Body of pancreas (tissue), 4 donors: ENCODE data around the gene C21orf58. TPM values are rescaled to one million over a fixed set of nuclear protein-coding genes. Genes with fewer than 3 reads are reported as not detected.

Experiments
- ATAC-seq: fragments of 150-250 bp; one replicate; pipeline ENCODE4 v1.9.1; 2016
- DNase-seq, 4 donors: peaks; one replicate each; pipeline ENCODE4 v3.0.0-alpha.2; 2019
- H3K27ac ChIP-seq, 4 donors: fragments of 200-600 bp; sonication (generic); 1 replicate in 3 of 4; 2 replicates in 1 of 4; pipeline versions ENCODE4 v1.5.1 to v1.6.1; 2016 to 2019; ENCODE audit warnings: mild to moderate bottlenecking in 1 of 4, mixed read lengths in 1 of 4, moderate library complexity in 1 of 4
- H3K27me3 ChIP-seq, 2 donors: fragments of 200-600 bp; sonication (generic); one replicate each; pipeline ENCODE4 v1.6.0; 2016; ENCODE audit warnings: mild to moderate bottlenecking in 1 of 2
- H3K36me3 ChIP-seq, 2 donors: fragments of 200-600 bp; sonication (generic); replicated peaks in 1 of 2; 2 replicates each; pipeline ENCODE4 v1.5.1; 2016; ENCODE audit warnings: low read depth in 2 of 2; ENCODE audit not compliant: insufficient read depth in 1 of 2
- H3K4me1 ChIP-seq: fragments of 200-600 bp; sonication (generic); one replicate; pipeline ENCODE4 v1.6.0; 2016
- H3K4me3 ChIP-seq, 2 donors: fragments of 200-600 bp; sonication (generic); 1 replicate in 1 of 2; 2 replicates in 1 of 2; pipeline ENCODE4 v1.5.1; 2016 to 2019
- H3K9me3 ChIP-seq, 3 donors: fragments of 200-600 bp; sonication (generic); 1 replicate in 2 of 3; 2 replicates in 1 of 3; pipeline ENCODE4 v1.5.1; 2016
- CTCF ChIP-seq, 7 experiments: fragments of 450-650 bp in 4 of 7; fragments of 200-600 bp in 3 of 7; sonication (generic) in 3 of 7; IDR thresholded peaks; one replicate each; pipeline ENCODE4 v1.5.1; 2016 to 2019; ENCODE audit warnings: antibody characterized with exemption in 7 of 7
- POLR2A ChIP-seq, 3 donors: fragments of 450-650 bp; IDR thresholded peaks; one replicate each; pipeline ENCODE4 v1.6.1; 2016; ENCODE audit warnings: antibody characterized with exemption in 3 of 3, mild to moderate bottlenecking in 2 of 3
- WGBS, 2 donors: methylation state at CpG; one replicate each; pipeline ENCODE4 v1.1.5; 2017; 5-methylcytosine and 5-hydroxymethylcytosine counted together
- intact Hi-C: fragments of 100-400 bp; cut with DNase I; formaldehyde crosslinking; loops from one replicate; pipeline ENCODE4 v1.15.1; 2023
- total RNA-seq, 2 donors: library from RNA; depleted of rRNA; stranded (reverse); fragments of >200 nt; gene quantifications; one replicate each; pipeline ENCODE4 v1.1.0, GENCODE V29; 2016

The C21orf58 gene
- total RNA-seq, 2 donors from 2014 or later: 1.6 TPM

DNA sequence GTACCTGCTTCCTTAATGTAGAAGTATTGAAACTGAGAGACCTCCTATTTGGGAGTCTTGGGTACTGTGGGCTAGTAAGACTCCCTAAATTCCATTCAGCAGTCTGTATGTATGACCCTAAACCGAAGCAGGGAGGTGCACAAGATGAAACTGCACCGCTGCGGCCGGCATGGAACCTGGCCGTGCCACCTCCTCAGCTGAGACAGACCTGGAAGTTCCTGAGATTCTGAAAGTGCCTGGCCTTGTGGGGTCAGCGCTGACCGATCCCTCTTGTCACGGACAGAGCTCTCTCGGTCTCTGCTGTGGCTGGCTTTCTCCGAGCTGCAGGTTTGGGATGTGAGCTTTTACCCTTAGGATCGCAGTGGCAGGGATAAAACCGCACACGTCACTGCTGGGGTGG is 27.3 kb upstream of the C21orf58 start:
- Histone ChIP-seq H3K36me3 (peaks cover 0 to 31% of the 10 kb centered on the region in 2 donors), H3K9me3 (no peaks in the 10 kb centered on the region), H3K4me3 (no peak overlapping the region), H3K27me3 (no peaks in the 10 kb centered on the region), H3K4me1 (no peaks in the 10 kb centered on the region), H3K27ac (no peak overlapping the region)
- DNase-seq: no peak
- TF ChIP-seq CTCF (IDR thresholded peaks at IDR 0.05) (no peak), POLR2A (IDR thresholded peaks at IDR 0.05) (no peak)
- intact Hi-C loops: no loop called here
- ATAC-seq: no peak
- WGBS, 2 donors: 90 to 97% methylated on average over 12 to 13 of the region's 13 CpGs

- ATAC-seq: no peak
- Histone ChIP-seq H3K36me3 (peaks cover 0 to 34% of the 10 kb centered on the region in 2 donors), H3K27me3 (no peaks in the 10 kb centered on the region), H3K9me3 (no peaks in the 10 kb centered on the region), H3K27ac (no peak overlapping the region), H3K4me3 (no peak overlapping the region), H3K4me1 (no peaks in the 10 kb centered on the region)
- 89 to 91% methylated on average over 8 of the region's 8 CpGs for WGBS, 2 donors
- TF ChIP-seq POLR2A (IDR thresholded peaks at IDR 0.05) (no peak), CTCF (IDR thresholded peaks at IDR 0.05) (no peak)
- intact Hi-C loops: no loop called here
- DNase-seq: no peak
Measured at GRCh38 chr21:46350571-46350970, 26.9 kb upstream of the C21orf58 start.

DNA sequence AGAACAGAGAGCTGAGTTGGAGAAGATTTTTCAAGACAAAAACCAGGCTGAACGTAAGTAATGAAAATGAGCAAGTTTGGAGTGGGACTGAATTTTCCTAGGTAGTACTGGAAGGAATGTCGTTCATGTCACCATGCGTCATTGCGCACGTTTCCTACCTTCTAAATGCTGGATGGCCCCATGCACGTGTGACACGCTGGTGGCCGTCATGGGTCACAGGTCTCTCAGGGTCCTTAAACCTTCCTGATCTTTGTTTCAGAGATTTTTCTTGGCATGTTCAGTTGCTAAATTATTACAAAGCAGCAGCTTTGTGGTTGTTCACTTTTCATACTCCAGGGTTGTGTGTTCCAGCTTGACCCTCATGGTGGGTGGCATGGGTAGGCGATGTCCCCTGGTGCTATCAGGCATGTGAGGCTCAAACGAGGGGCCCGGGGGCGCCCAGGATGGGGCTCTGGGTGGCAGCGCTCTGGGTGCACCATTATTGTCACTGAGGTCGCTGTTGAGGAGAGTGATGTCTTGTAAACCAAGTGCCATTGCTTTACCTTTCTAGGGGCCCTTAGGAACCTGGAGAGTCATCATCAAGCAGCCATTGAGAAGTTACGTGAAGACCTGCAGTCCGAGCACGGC is 25.6 kb upstream of the C21orf58 start:
- Histone ChIP-seq H3K36me3 (peaks cover 0 to 29% of the 10 kb centered on the region in 2 donors), H3K27me3 (no peaks in the 10 kb centered on the region), H3K27ac (no peak overlapping the region), H3K4me3 (no peak overlapping the region), H3K9me3 (no peaks in the 10 kb centered on the region), H3K4me1 (no peaks in the 10 kb centered on the region)
- WGBS, 2 donors: 94 to 95% methylated on average over 17 of the region's 17 CpGs
- DNase-seq (no peak), ATAC-seq (no peak)
- intact Hi-C loops: no loop called here
- TF ChIP-seq POLR2A (IDR thresholded peaks at IDR 0.05): no peak
- no peak for TF ChIP-seq CTCF (IDR thresholded peaks at IDR 0.05)

DNA sequence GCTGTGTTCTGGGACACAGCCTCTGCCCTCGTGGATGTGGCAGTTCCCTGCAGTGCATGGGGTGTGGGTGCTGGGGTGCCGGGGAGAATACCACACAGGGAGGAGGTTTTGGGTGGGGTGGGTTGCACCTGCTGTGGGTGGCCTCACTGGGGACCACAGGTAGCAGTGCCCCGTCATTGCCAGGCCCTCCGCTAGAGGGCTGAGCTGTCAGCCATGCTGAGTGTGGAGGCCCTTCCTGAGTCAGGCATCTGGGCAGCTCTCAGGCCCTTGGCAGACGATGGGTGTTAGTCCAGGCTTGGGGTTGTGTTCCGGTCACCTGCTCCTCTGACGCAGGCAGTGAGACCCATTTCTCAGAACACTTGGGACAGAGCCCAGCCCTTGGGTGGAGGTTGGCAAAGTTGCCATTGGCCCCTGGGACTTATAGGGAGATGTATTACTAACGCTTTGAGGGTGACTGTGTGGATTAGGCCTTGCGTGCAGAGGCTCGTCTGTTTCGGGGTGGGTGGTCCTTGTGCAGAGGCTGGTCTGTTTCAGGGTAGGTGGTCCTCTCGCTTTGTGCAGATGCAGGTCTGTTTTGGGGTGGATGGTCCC is 24.2 kb upstream of the C21orf58 start:
- 79 to 90% methylated on average over 4 to 11 of the region's 12 CpGs for WGBS, 2 donors
- Histone ChIP-seq H3K27me3 (no peaks in the 10 kb centered on the region), H3K4me1 (no peaks in the 10 kb centered on the region), H3K4me3 (no peak overlapping the region), H3K36me3 (peaks cover 0 to 20% of the 10 kb centered on the region in 2 donors), H3K9me3 (no peaks in the 10 kb centered on the region), H3K27ac (no peak overlapping the region)
- peak in 2 of 4 donors; percentile 24 to 81 for DNase-seq
- ATAC-seq: no peak
- intact Hi-C loops: no loop called here
- no peak for TF ChIP-seq POLR2A (IDR thresholded peaks at IDR 0.05)
- TF ChIP-seq CTCF (IDR thresholded peaks at IDR 0.05): peak in 2 of 7 experiments; percentile 9 to 41

DNA sequence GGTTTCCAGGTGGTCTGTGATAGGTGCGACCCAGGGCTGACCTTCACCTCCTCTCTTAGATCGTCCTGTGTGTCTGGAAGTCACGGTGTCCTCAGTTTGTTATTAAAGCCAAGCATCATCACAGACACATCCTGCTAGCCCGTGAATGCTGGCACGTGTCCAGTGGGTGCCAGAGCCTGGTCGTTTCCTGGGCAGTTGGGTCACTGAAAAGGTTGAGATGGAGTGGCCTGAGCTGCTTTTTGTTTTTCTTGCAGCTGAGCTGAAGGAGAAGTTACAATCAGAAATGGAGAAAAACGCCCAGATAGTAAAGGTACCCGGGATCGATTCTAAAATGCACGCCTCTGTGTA is 23.5 kb upstream of the C21orf58 start:
- H3K36me3 ChIP-seq: peaks cover 0 to 19% of the 10 kb centered on the region in 2 donors
- H3K27me3 ChIP-seq: no peaks in the 10 kb centered on the region
- TF ChIP-seq CTCF (IDR thresholded peaks at IDR 0.05) (no peak), POLR2A (IDR thresholded peaks at IDR 0.05) (no peak)
- no peak for DNase-seq
- no peak for ATAC-seq
- intact Hi-C loops: no loop called here
- no peaks in the 10 kb centered on the region for H3K9me3 ChIP-seq
- WGBS, 2 donors: 71 to 75% methylated on average over 7 to 10 of the region's 10 CpGs
- H3K4me1 ChIP-seq: no peaks in the 10 kb centered on the region
- no peak overlapping the region for H3K4me3 ChIP-seq
- no peak overlapping the region for H3K27ac ChIP-seq
